ENCODE data around the gene SERTAD3. TPM values are rescaled to one million over a fixed set of nuclear protein-coding genes. Genes with fewer than 3 reads are reported as not detected.
A peak's percentile ranks its signal among the peaks of the same experiment; 100 is the strongest.

SERTAD3 gene
- total RNA-seq, 2 donors from 2014 or later: 47.7 to 62.6 TPM

DNA sequence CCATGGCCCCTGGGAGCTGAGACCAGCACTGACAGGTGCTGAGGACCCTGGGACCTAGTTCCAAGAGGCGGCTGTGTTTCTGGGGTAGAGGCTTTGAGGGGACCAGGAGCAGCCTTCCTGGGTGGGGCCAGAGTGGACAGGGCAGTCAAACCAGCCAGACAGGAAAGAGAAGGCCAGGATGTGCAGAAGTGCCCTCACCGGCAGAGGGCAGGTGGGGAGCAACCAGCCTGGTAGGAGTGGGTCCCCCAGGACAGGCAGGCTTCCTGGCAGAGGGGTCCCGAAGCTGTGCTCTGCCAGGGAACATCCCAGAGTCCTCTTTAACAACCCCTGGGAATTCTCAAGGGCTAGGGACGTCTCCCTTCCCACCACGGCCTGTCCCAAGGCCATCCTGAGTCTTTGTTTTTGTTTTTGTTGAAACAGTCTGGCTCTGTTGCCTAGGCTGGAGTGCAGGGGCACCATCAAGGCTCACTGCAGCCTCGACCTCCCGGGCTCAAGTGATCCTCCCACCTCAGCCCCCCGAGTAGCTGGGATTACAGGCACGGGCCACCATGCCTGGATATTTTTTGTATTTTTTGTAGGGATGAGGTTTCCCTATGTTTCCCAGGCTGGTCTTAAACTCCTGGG, 51.1 kb downstream of the SERTAD3 start:
- Histone ChIP-seq H3K9ac (ENCODE audit: extremely low read depth, low read length, poor library complexity, severe bottlenecking) (no peak overlapping the region), H3K27me3 (ENCODE audit: control insufficient read depth, insufficient read depth, low read length, poor library complexity, severe bottlenecking) (no peaks in the 10 kb centered on the region), H3K9me3 (ENCODE audit: control insufficient read depth, low read length) (no peaks in the 10 kb centered on the region), H3K36me3 (ENCODE audit: control insufficient read depth, insufficient read depth, low read length) (no peaks in the 10 kb centered on the region), H3K27ac (ENCODE audit: low read depth, low read length) (no peak overlapping the region), H3K4me1 (ENCODE audit: control insufficient read depth, insufficient read depth, low read length) (no peaks in the 10 kb centered on the region), H3K4me3 (ENCODE audit: low read length) (no peak overlapping the region)
- DNase-seq: no peak
- H3K36me3 Mint-ChIP-seq (ENCODE audit: low read depth): no peaks in the 10 kb centered on the region
- WGBS, 2 experiments (ENCODE audit: insufficient coverage in 1 of 2, insufficient read length in 1 of 2): 71 to 87% methylated on average over 4 to 9 of the region's 9 CpGs
- no peak overlapping the region for H3K4me3 Mint-ChIP-seq
- no peaks in the 10 kb centered on the region for H3K9me3 Mint-ChIP-seq
- peaks cover 18% of the 10 kb centered on the region for H3K27me3 Mint-ChIP-seq (ENCODE audit: insufficient read depth)
- H3K27ac Mint-ChIP-seq: no peak overlapping the region
- TF ChIP-seq, protein P1, sequence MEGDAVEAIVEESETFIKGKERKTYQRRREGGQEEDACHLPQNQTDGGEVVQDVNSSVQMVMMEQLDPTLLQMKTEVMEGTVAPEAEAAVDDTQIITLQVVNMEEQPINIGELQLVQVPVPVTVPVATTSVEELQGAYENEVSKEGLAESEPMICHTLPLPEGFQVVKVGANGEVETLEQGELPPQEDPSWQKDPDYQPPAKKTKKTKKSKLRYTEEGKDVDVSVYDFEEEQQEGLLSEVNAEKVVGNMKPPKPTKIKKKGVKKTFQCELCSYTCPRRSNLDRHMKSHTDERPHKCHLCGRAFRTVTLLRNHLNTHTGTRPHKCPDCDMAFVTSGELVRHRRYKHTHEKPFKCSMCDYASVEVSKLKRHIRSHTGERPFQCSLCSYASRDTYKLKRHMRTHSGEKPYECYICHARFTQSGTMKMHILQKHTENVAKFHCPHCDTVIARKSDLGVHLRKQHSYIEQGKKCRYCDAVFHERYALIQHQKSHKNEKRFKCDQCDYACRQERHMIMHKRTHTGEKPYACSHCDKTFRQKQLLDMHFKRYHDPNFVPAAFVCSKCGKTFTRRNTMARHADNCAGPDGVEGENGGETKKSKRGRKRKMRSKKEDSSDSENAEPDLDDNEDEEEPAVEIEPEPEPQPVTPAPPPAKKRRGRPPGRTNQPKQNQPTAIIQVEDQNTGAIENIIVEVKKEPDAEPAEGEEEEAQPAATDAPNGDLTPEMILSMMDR (conservative IDR thresholded peaks at IDR 0.05): peak; percentile 20
- peaks cover 4% of the 10 kb centered on the region for H3K4me1 Mint-ChIP-seq

DNA sequence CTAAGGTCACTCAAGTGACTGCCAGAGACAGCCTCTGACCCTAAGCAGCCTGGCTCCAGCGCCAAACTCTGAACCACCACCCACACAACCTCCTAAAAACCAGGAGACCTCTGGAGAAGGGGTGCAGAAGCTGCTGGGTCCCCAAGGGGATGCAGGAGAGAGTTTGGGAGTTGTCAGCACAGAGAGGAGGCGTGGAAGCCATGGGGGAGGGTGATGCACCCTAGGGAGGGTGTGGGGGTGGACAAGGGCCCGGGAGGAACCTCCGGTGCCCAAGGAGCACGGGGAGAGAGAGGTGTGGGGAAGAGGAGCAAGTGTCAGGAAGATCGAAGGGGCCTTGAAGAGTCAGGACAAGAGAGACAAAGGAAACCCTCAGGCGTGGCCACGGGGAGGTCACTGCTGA, 52.0 kb downstream of the SERTAD3 start:
- H3K36me3 Mint-ChIP-seq (ENCODE audit: low read depth): no peaks in the 10 kb centered on the region
- no peak overlapping the region for H3K4me3 Mint-ChIP-seq
- no peak overlapping the region for H3K9ac ChIP-seq (ENCODE audit: extremely low read depth, low read length, poor library complexity, severe bottlenecking)
- H3K9me3 Mint-ChIP-seq: no peaks in the 10 kb centered on the region
- H3K27me3 ChIP-seq (ENCODE audit: control insufficient read depth, insufficient read depth, low read length, poor library complexity, severe bottlenecking): no peaks in the 10 kb centered on the region
- no peak overlapping the region for H3K27ac ChIP-seq (ENCODE audit: low read depth, low read length)
- no peaks in the 10 kb centered on the region for H3K4me1 ChIP-seq (ENCODE audit: control insufficient read depth, insufficient read depth, low read length)
- DNase-seq: no peak
- peaks cover 4% of the 10 kb centered on the region for H3K4me1 Mint-ChIP-seq
- no peaks in the 10 kb centered on the region for H3K9me3 ChIP-seq (ENCODE audit: control insufficient read depth, low read length)
- H3K36me3 ChIP-seq (ENCODE audit: control insufficient read depth, insufficient read depth, low read length): no peaks in the 10 kb centered on the region
- peaks cover 14% of the 10 kb centered on the region for H3K27me3 Mint-ChIP-seq (ENCODE audit: insufficient read depth)
- no peak overlapping the region for H3K27ac Mint-ChIP-seq
- TF ChIP-seq, protein P1 (conservative IDR thresholded peaks at IDR 0.05): no peak
- 86% methylated on average over 4 to 8 of the region's 8 CpGs for WGBS, 2 experiments (ENCODE audit: insufficient coverage in 1 of 2, insufficient read length in 1 of 2)
- H3K4me3 ChIP-seq (ENCODE audit: low read length): no peak overlapping the region

Other genes with a start within 250 kb of the SERTAD3 start
- gene TTC9B, start 226.0 kb downstream of the SERTAD3 start, total RNA-seq: not detected
- gene CCNP, start 217.6 kb downstream of the SERTAD3 start, total RNA-seq: 1 to 10 TPM in 1 of 2 donors, under 1 TPM in 1; 0.73 to 1.4 TPM
- gene AKT2, start 159.0 kb downstream of the SERTAD3 start, total RNA-seq: 100 to 1,000 TPM; 190 to 208 TPM
- 10 to 100 TPM; 15.6 to 18.1 TPM for gene C19orf47, start 95.9 kb downstream of the SERTAD3 start, total RNA-seq
- gene PLD3, start 95.6 kb downstream of the SERTAD3 start, total RNA-seq: 100 to 1,000 TPM; 177 to 240 TPM
- under 1 TPM in 1 of 2 donors, not detected in 1; 0.31 TPM for gene HIPK4, start 54.2 kb downstream of the SERTAD3 start, total RNA-seq
- 1 to 10 TPM; 3.3 to 6.4 TPM for gene PRX, start 31.0 kb downstream of the SERTAD3 start, total RNA-seq
- 1 to 10 TPM; 4.0 to 4.5 TPM for gene SERTAD1, start 18.3 kb downstream of the SERTAD3 start, total RNA-seq
- 10 to 100 TPM; 24.7 to 41.0 TPM for gene BLVRB, start 21.4 kb upstream of the SERTAD3 start, total RNA-seq
- 1 to 10 TPM in 1 of 2 donors, under 1 TPM in 1; 0.79 to 2.0 TPM for gene SPTBN4, start 22.7 kb upstream of the SERTAD3 start, total RNA-seq
- 100 to 1,000 TPM; 110 TPM for gene SHKBP1, start 132.5 kb upstream of the SERTAD3 start, total RNA-seq
- 100 to 1,000 TPM; 104 to 133 TPM for gene LTBP4, start 157.0 kb upstream of the SERTAD3 start, total RNA-seq
- gene NUMBL, start 246.3 kb upstream of the SERTAD3 start, total RNA-seq: 10 to 100 TPM; 32.7 to 46.9 TPM